HK-2 (cell line): ENCODE measurements around the gene KCNC2.
"Not testable (repeated sequence)": the region's sequence is repeated elsewhere in the genome, so short reads cannot be mapped to it uniquely, and the experiment has no call there.

Experiments used
- DNase-seq: peaks from one replicate; pipeline ENCODE4 v3.0.0-alpha.2; 2018; ENCODE audit not compliant: unreplicated experiment

Gene KCNC2

GRCh38 chr12:75209812-75210138, at the start of gene KCNC2:
TSS of gene KCNC2 (minus strand) at chr12:75209839.
- DNase-seq, result no peak

GRCh38 chr12:75259143-75259542, 49.5 kb upstream of the KCNC2 start:
- no peak for DNase-seq

- no peak for DNase-seq
Measured at GRCh38 chr12:75257510-75257909, 47.9 kb upstream of the KCNC2 start.

- DNase-seq, result no peak
Measured at GRCh38 chr12:75245108-75245507, 35.5 kb upstream of the KCNC2 start.

GRCh38 chr12:75239987-75240386, 30.3 kb upstream of the KCNC2 start:
- DNase-seq, result no peak

GRCh38 chr12:75236206-75236605, 26.6 kb upstream of the KCNC2 start:
- no peak for DNase-seq

- no peak for DNase-seq
Measured at GRCh38 chr12:75227132-75227531, 17.5 kb upstream of the KCNC2 start.

GRCh38 chr12:75212072-75212471, 2.4 kb upstream of the KCNC2 start:
- no peak for DNase-seq

GRCh38 chr12:75208856-75209811, 505 bp downstream of the KCNC2 start:
- peak; percentile 5 for DNase-seq

GRCh38 chr12:75207338-75208083, 2.1 kb downstream of the KCNC2 start:
- no peak for DNase-seq

GRCh38 chr12:75205558-75205957, 4.1 kb downstream of the KCNC2 start:
- DNase-seq, result no peak

- no peak for DNase-seq
Measured at GRCh38 chr12:75196865-75197264, 12.8 kb downstream of the KCNC2 start.

GRCh38 chr12:75196408-75196807, 13.2 kb downstream of the KCNC2 start:
- DNase-seq, result no peak

GRCh38 chr12:75194250-75194649, 15.4 kb downstream of the KCNC2 start:
- no peak for DNase-seq

- no peak for DNase-seq
Measured at GRCh38 chr12:75192196-75192595, 17.4 kb downstream of the KCNC2 start.

GRCh38 chr12:75190846-75191245, 18.8 kb downstream of the KCNC2 start:
- DNase-seq, result no peak

- DNase-seq, result not testable (repeated sequence)
Measured at GRCh38 chr12:75185881-75186280, 23.8 kb downstream of the KCNC2 start.

GRCh38 chr12:75184516-75184915, 25.1 kb downstream of the KCNC2 start:
- DNase-seq, result no peak

- DNase-seq, result no peak
Measured at GRCh38 chr12:75183967-75184366, 25.7 kb downstream of the KCNC2 start.

GRCh38 chr12:75177997-75178396, 31.6 kb downstream of the KCNC2 start:
- no peak for DNase-seq

GRCh38 chr12:75172611-75173010, 37.0 kb downstream of the KCNC2 start:
- no peak for DNase-seq

- no peak for DNase-seq
Measured at GRCh38 chr12:75170640-75171185, 38.9 kb downstream of the KCNC2 start.

- DNase-seq, result no peak
Measured at GRCh38 chr12:75162845-75163244, 46.8 kb downstream of the KCNC2 start.
